Sigmoid colon (tissue), 7 donors: ENCODE measurements around the gene PKN1. TPM values are rescaled to one million over a fixed set of nuclear protein-coding genes. Genes with fewer than 3 reads are reported as not detected.
"Not testable (repeated sequence)": the region's sequence is repeated elsewhere in the genome, so short reads cannot be mapped to it uniquely, and the experiment has no call there.

ENCODE experiments used
- DNase-seq: peaks from one replicate; pipeline ENCODE4 v3.0.0-alpha.2; 2019
- H3K27ac ChIP-seq, 4 donors: fragments of 200-600 bp; sonication (generic); one replicate each; pipeline ENCODE4 v1.5.1; 2016 to 2019; ENCODE audit warnings: mild to moderate bottlenecking in 1 of 4
- H3K27me3 ChIP-seq, 3 donors: fragments of 200-600 bp; sonication (generic); one replicate each; pipeline ENCODE4 v1.5.1; 2019; ENCODE audit warnings: mild to moderate bottlenecking in 1 of 3
- H3K36me3 ChIP-seq, 4 donors: fragments of 200-600 bp; sonication (generic); one replicate each; pipeline ENCODE4 v1.5.1; 2016 to 2019
- H3K4me1 ChIP-seq, 4 donors: fragments of 200-600 bp; sonication (generic); one replicate each; pipeline ENCODE4 v1.5.1; 2017 to 2019
- H3K4me3 ChIP-seq, 4 donors: fragments of 200-600 bp; sonication (generic); one replicate each; pipeline ENCODE4 v1.5.1; 2017 to 2019; ENCODE audit warnings: mild to moderate bottlenecking in 2 of 4, moderate library complexity in 1 of 4
- H3K9me3 ChIP-seq, 4 donors: fragments of 200-600 bp in 3 of 4; sonication (generic) in 3 of 4; one replicate each; pipeline versions ENCODE4 v1.5.1 to v1.6.1; 2013 to 2019
- EP300 ChIP-seq, 4 donors: sonication (generic); formaldehyde crosslinking; IDR thresholded peaks; one replicate each; pipeline ENCODE4 v1.6.1; 2017; ENCODE audit warnings: antibody characterized with exemption in 4 of 4
- POLR2A ChIP-seq, 2 donors: fragments of 450-650 bp; IDR thresholded peaks; one replicate each; pipeline ENCODE4 v1.6.1; 2016; ENCODE audit warnings: antibody characterized with exemption in 2 of 2, mild to moderate bottlenecking in 2 of 2, moderate library complexity in 2 of 2
- POLR2AphosphoS5 ChIP-seq, 4 donors: sonication (generic); formaldehyde crosslinking; IDR thresholded peaks; one replicate each; pipeline ENCODE4 v1.6.1; 2017; ENCODE audit warnings: antibody characterized with exemption in 4 of 4
- WGBS, 2 donors: extraction: QIAGEN DNeasy Blood & Tissue Kit; methylation state at CpG; one replicate each; pipeline ENCODE4 v1.1.7; 2013; 5-methylcytosine and 5-hydroxymethylcytosine counted together
- intact Hi-C: fragments of 100-400 bp; cut with DNase I; formaldehyde crosslinking; loops from one replicate; pipeline ENCODE4 v1.15.1; 2023
- polyA plus RNA-seq, 3 donors: library from polyadenylated mRNA; stranded (reverse); fragments of 200-250 nt; gene quantifications; one replicate each; pipeline ENCODE4 v1.2.3, GENCODE V29; 2013
- total RNA-seq, 4 donors: library from RNA; depleted of rRNA; stranded (reverse); fragments of >200 nt; gene quantifications; one replicate each; pipeline ENCODE4 v1.1.0, GENCODE V29; 2016
- TF ChIP-seq, protein P1 (sequence below), 4 experiments: fragments of 450-650 bp in 3 of 4; fragments of 200-600 bp in 1 of 4; IDR thresholded peaks; one replicate each; pipeline ENCODE4 v1.5.1; 2016 to 2019; ENCODE audit warnings: antibody characterized with exemption in 4 of 4, mild to moderate bottlenecking in 3 of 4, moderate library complexity in 2 of 4
- donor health status: healthy with polysubstance abuse.
- donor health status: Bipolar disorder and iron deficiency.
- donor health status: healthy.

Gene PKN1
- total and polyA plus RNA-seq, 7 donors = 20.8 to 126 (median 79.2) TPM

- H3K4me1 ChIP-seq = no peaks in the 10 kb centered on the region
- H3K27me3 ChIP-seq = no peaks in the 10 kb centered on the region
- H3K9me3 ChIP-seq = no peaks in the 10 kb centered on the region
- no peak overlapping the region for H3K27ac ChIP-seq
- TF ChIP-seq POLR2AphosphoS5 (IDR thresholded peaks at IDR 0.05) (no peak), EP300 (IDR thresholded peaks at IDR 0.05) (no peak), POLR2A (IDR thresholded peaks at IDR 0.05) (no peak)
- TF ChIP-seq, protein P1, sequence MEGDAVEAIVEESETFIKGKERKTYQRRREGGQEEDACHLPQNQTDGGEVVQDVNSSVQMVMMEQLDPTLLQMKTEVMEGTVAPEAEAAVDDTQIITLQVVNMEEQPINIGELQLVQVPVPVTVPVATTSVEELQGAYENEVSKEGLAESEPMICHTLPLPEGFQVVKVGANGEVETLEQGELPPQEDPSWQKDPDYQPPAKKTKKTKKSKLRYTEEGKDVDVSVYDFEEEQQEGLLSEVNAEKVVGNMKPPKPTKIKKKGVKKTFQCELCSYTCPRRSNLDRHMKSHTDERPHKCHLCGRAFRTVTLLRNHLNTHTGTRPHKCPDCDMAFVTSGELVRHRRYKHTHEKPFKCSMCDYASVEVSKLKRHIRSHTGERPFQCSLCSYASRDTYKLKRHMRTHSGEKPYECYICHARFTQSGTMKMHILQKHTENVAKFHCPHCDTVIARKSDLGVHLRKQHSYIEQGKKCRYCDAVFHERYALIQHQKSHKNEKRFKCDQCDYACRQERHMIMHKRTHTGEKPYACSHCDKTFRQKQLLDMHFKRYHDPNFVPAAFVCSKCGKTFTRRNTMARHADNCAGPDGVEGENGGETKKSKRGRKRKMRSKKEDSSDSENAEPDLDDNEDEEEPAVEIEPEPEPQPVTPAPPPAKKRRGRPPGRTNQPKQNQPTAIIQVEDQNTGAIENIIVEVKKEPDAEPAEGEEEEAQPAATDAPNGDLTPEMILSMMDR (IDR thresholded peaks at IDR 0.05) = no peak
- peaks cover 26 to 89% (median 43%) of the 10 kb centered on the region in 4 donors for H3K36me3 ChIP-seq
- intact Hi-C loops = no loop called here
- H3K4me3 ChIP-seq = no peak overlapping the region
- no peak for DNase-seq
- 72 to 82% methylated on average over 5 of the region's 5 CpGs for WGBS, 2 donors
Observed at GRCh38 chr19:14459703-14460102, 26.6 kb downstream of the PKN1 start.

- Histone ChIP-seq H3K4me1 (no peaks in the 10 kb centered on the region), H3K9me3 (no peaks in the 10 kb centered on the region), H3K27me3 (no peaks in the 10 kb centered on the region), H3K4me3 (no peak overlapping the region), H3K27ac (no peak overlapping the region), H3K36me3 (peaks cover 32 to 91% (median 46%) of the 10 kb centered on the region in 4 donors)
- no peak for TF ChIP-seq EP300 (IDR thresholded peaks at IDR 0.05)
- TF ChIP-seq POLR2A (IDR thresholded peaks at IDR 0.05) = no peak
- no peak for TF ChIP-seq POLR2AphosphoS5 (IDR thresholded peaks at IDR 0.05)
- intact Hi-C loops = no loop called here
- WGBS, 2 donors = 71 to 97% methylated on average over 2 of the region's 2 CpGs
- no peak for DNase-seq
Observed at GRCh38 chr19:14460935-14461334, 27.8 kb downstream of the PKN1 start.

DNA sequence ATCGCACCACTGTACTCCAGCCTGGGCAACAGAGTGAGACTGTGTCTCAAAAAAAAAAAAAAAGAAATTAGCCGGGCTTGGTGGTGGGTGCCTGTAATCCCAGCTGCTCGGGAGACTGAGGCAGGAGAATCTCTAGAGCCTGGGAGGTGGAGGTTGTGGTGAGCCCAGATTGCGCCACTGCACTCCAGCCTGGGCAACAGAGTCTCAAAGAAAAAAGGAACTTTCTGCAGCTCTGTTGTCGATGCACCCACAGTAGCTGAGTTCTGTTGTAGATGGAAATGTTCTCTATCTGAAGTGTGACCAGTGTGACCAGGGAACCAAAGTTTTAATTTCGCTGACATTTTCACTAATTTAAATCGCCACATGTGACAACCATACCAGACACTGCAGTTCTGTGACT, 29.3 kb downstream of the PKN1 start:
- H3K27me3 ChIP-seq, intact Hi-C loops, H3K9me3 ChIP-seq, H3K4me3 ChIP-seq, H3K27ac ChIP-seq, H3K4me1 ChIP-seq, DNase-seq: not testable (repeated sequence)
- WGBS, 2 donors = 96 to 97% methylated on average over 7 of the region's 7 CpGs
- peaks cover 35 to 96% (median 58%) of the 10 kb centered on the region in 4 donors for H3K36me3 ChIP-seq

DNA sequence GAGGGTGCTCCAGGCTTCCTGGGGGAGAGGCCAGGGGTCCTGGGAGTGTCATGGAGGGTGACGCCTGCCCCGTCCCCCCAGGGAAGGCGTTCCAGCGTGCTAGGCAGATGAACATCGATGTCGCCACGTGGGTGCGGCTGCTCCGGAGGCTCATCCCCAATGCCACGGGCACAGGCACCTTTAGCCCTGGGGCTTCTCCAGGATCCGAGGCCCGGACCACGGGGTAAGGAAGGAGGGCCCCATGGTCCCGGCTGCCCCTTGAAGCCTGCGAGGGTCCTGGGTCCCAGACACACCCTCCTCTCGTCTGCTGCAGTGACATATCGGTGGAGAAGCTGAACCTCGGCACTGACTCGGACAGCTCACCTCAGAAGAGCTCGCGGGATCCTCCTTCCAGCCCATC, 30.6 kb downstream of the PKN1 start:
- H3K9me3 ChIP-seq = no peaks in the 10 kb centered on the region
- no peaks in the 10 kb centered on the region for H3K27me3 ChIP-seq
- WGBS, 2 donors = 96 to 97% methylated on average over 21 of the region's 21 CpGs
- intact Hi-C loops = no loop called here
- peaks cover 42 to 98% (median 63%) of the 10 kb centered on the region in 4 donors for H3K36me3 ChIP-seq
- no peak for DNase-seq
- no peak overlapping the region for H3K27ac ChIP-seq
- no peak overlapping the region for H3K4me3 ChIP-seq
- H3K4me1 ChIP-seq = no peaks in the 10 kb centered on the region
- TF ChIP-seq POLR2A (IDR thresholded peaks at IDR 0.05) (no peak), POLR2AphosphoS5 (IDR thresholded peaks at IDR 0.05) (no peak), EP300 (IDR thresholded peaks at IDR 0.05) (no peak)
- TF ChIP-seq, protein P1 (IDR thresholded peaks at IDR 0.05) = no peak

DNA sequence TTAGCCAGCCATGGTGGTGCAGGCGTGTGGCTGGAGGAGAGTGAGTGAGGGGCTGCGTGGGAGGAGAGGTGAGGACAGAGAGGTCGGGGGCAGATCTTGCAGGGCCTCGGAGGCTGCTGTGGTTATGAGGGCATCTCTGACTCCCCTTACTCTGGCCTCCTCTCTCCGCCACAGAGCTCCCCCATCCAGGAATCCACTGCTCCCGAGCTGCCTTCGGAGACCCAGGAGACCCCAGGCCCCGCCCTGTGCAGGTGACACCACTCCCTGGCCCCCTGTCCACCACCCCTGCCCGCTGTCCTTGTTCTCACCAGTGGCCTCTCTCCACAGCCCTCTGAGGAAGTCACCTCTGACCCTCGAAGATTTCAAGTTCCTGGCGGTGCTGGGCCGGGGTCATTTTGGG, 34.3 kb downstream of the PKN1 start:
- peaks cover 44 to 93% (median 69%) of the 10 kb centered on the region in 4 donors for H3K36me3 ChIP-seq

More for the DNA sequence above, 34.3 kb downstream of the PKN1 start:
- intact Hi-C loops = no loop called here
- no peak overlapping the region for H3K4me3 ChIP-seq
- peaks cover 2 to 4% (median 3%) of the 10 kb centered on the region in 3 donors for H3K27me3 ChIP-seq
- no peak for TF ChIP-seq POLR2AphosphoS5 (IDR thresholded peaks at IDR 0.05)
- TF ChIP-seq POLR2A (IDR thresholded peaks at IDR 0.05) = no peak
- TF ChIP-seq, protein P1 (IDR thresholded peaks at IDR 0.05) = no peak
- TF ChIP-seq EP300 (IDR thresholded peaks at IDR 0.05) = no peak
- no peaks in the 10 kb centered on the region for H3K9me3 ChIP-seq
- H3K4me1 ChIP-seq = peaks cover 0 to 7% (median 7%) of the 10 kb centered on the region in 4 donors
- no peak overlapping the region for H3K27ac ChIP-seq
- 87% methylated on average over 12 of the region's 12 CpGs for WGBS, 2 donors
- no peak for DNase-seq
